ENCODE data around the gene PCDHGA6.

The PCDHGA6 gene

DNA sequence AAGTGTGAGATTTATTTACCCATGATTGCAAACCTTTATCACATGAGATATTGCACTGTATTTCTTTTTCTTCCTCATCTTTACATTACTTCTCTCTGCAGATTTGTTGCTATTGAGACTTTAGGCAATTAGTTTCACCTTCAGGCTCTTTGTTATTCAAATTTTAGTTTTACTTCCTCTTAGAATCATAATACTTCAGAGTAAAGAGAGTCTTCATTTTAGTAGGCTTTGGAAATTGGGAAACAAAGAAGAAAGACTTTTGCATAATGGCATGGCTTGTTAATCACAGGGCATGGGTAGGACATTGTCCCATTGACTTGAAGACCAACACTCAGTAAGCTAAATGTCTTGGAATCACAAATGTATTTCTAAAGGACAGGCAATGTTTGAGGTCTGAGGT lies 11.0 kb upstream of the PCDHGA6 start:
- no peak overlapping the region for H3K4me3 ChIP-seq (replicated peaks; ENCODE audit: low read depth, low read length)
- TF ChIP-seq, protein P1, sequence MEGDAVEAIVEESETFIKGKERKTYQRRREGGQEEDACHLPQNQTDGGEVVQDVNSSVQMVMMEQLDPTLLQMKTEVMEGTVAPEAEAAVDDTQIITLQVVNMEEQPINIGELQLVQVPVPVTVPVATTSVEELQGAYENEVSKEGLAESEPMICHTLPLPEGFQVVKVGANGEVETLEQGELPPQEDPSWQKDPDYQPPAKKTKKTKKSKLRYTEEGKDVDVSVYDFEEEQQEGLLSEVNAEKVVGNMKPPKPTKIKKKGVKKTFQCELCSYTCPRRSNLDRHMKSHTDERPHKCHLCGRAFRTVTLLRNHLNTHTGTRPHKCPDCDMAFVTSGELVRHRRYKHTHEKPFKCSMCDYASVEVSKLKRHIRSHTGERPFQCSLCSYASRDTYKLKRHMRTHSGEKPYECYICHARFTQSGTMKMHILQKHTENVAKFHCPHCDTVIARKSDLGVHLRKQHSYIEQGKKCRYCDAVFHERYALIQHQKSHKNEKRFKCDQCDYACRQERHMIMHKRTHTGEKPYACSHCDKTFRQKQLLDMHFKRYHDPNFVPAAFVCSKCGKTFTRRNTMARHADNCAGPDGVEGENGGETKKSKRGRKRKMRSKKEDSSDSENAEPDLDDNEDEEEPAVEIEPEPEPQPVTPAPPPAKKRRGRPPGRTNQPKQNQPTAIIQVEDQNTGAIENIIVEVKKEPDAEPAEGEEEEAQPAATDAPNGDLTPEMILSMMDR (IDR thresholded peaks at IDR 0.05; ENCODE audit: low read depth, low read length, missing control alignments), result no peak
- DNase-seq (ENCODE audit: extremely low read depth, low read depth), result no peak

DNA sequence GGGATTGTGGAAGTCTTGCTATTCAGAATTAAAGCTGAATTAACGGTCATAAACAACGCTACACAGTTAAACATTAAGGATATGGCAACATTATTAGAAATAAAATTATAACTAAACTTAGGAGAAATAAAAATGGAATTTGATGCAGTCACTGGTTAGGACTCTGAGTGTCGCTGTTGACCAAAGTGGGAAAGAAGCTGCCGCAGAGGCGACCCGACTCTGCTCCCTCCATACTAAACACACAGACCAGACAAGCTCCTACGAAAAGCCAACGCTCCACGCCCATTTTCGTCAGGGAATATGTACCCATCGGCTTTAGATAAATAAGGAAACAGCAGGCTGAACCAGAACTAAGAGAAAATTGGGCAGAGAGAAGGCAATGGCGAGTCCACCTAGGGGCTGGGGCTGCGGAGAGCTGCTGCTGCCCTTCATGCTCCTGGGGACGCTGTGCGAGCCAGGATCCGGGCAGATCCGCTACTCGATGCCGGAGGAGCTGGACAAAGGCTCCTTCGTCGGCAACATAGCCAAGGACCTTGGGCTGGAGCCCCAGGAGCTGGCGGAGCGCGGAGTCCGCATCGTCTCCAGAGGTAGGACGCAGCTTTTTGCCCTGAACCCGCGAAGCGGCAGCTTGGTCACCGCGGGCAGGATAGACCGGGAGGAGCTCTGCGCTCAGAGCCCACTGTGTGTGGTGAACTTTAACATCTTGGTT lies 9.6 kb upstream of the PCDHGA6 start, which contains the start of gene PCDHGA5:
TSS of gene PCDHGA5 (plus strand) at position 211 of the 709 bp plus-strand sequence. CDS start at position 380, 169 bp downstream.
- no peak within 1 kb of the TSS for H3K4me3 ChIP-seq (replicated peaks; ENCODE audit: low read depth, low read length)
- TF ChIP-seq, protein P1 (IDR thresholded peaks at IDR 0.05; ENCODE audit: low read depth, low read length, missing control alignments), result no peak
- no peak for DNase-seq (ENCODE audit: extremely low read depth, low read depth)

DNA sequence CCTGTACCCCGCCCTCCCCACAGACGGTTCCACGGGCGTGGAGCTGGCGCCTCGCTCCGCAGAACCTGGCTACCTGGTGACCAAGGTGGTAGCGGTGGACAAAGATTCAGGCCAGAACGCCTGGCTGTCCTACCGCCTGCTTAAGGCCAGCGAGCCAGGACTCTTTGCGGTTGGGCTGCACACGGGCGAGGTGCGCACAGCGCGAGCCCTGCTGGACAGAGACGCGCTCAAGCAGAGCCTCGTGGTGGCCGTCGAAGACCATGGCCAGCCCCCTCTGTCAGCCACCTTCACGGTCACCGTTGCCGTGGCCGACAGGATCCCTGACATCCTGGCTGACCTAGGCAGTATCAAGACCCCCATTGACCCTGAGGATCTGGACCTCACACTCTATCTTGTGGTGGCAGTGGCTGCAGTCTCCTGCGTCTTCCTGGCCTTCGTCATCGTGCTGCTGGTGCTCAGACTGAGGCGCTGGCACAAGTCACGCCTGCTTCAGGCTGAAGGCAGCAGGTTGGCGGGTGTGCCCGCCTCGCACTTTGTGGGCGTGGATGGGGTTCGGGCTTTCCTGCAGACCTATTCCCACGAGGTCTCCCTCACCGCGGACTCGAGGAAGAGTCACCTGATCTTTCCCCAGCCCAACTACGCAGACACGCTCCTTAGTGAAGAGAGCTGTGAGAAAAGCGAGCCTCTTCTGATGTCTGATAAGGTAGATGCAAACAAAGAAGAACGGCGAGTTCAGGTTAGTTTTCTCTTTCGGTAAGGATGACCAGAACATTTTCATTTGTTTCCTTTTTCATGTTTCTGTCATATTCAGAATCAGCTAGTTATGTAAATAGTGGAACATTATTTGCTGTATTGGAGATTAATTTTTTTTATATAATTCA lies 7.4 kb upstream of the PCDHGA6 start:
- DNase-seq (ENCODE audit: extremely low read depth, low read depth), result no peak
- TF ChIP-seq, protein P1 (IDR thresholded peaks at IDR 0.05; ENCODE audit: low read depth, low read length, missing control alignments), result no peak
- no peak overlapping the region for H3K4me3 ChIP-seq (replicated peaks; ENCODE audit: low read depth, low read length)

DNA sequence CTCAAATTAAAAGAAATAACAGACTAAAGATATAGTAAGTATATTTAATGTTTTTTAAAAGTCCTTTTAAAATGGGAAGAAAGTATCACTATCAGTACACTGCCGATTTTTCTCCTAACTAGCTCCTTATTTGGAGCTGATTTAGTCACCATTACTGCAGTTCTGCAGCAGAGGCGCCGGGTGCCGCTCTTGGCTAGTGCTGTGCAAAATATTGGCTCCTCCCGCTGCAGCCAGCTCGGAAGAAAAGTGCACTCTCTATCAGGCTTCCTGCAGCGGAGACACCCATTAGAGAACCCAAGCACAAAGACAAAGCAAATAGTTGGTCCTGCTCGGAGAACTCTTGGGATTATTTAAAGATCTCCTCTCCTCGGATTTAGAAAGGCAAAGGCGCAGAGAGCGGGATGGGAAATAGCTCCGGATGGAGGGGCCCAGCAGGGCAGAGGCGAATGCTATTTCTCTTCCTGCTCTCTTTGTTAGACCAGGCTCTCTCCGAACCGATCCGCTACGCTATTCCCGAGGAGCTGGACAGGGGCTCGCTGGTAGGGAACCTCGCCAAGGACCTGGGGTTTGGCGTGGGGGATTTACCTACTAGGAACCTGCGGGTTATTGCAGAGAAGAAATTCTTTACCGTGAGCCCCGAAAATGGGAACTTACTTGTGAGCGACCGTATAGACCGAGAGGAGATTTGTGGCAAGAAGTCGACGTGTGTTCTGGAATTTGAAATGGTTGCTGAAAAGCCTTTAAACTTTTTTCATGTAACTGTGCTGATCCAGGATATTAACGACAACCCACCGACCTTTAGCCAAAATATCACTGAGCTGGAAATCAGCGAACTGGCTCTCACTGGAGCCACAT lies 3.5 kb upstream of the PCDHGA6 start, which contains the start of gene PCDHGB3:
TSS of gene PCDHGB3 (plus strand) at position 249 of the 855 bp plus-strand sequence. CDS start at position 402, 153 bp downstream.
- H3K4me3 ChIP-seq (replicated peaks; ENCODE audit: low read depth, low read length), result peak within 1 kb of the TSS; percentile 20
- TF ChIP-seq, protein P1 (IDR thresholded peaks at IDR 0.05; ENCODE audit: low read depth, low read length, missing control alignments), result peak; percentile 57
- no peak for DNase-seq (ENCODE audit: extremely low read depth, low read depth)

DNA sequence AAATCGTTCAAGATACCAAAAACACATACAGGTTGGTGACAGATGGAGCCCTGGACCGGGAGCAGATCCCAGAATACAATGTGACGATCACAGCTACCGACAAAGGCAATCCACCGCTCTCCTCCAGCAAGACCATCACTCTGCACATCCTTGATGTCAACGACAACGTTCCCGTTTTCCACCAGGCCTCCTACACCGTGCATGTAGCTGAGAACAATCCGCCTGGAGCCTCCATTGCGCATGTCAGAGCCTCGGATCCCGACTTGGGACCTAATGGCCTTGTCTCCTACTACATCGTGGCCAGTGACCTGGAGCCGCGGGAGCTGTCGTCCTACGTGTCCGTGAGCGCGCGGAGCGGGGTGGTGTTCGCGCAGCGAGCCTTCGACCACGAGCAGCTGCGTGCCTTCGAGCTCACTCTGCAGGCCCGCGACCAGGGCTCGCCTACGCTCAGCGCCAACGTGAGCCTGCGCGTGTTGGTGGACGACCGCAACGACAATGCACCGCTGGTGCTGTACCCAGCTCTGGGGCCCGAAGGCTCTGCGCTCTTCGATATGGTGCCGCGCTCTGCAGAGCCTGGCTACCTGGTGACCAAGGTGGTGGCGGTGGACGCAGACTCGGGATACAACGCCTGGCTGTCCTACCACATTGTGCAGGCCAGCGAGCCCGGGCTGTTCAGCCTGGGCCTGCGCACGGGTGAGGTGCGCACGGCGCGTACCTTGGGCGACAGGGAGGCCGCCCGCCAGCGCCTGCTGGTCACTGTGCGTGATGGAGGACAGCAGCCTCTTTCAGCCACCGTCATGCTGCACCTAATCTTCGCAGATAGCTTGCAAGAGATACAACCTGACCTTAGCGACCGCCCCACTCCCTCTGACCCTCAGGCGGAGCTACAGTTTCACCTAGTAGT lies 1.9 kb upstream of the PCDHGA6 start:
- TF ChIP-seq, protein P1 (IDR thresholded peaks at IDR 0.05; ENCODE audit: low read depth, low read length, missing control alignments), result no peak
- H3K4me3 ChIP-seq (replicated peaks; ENCODE audit: low read depth, low read length), result no peak overlapping the region
- DNase-seq (ENCODE audit: extremely low read depth, low read depth), result no peak

All from HFF-Myc (cell line).